HG02678 (cell line): ENCODE measurements around the gene KRT86.
"Not testable (repeated sequence)": the region's sequence is repeated elsewhere in the genome, so short reads cannot be mapped to it uniquely, and the experiment has no call there.

ENCODE experiments used
- ATAC-seq: cut with Tn5 transposase; IDR thresholded peaks from one replicate; pipeline ENCODE4 v1.9.1; 2021; ENCODE audit warnings: mild to moderate bottlenecking, moderate library complexity; ENCODE audit not compliant: unreplicated experiment

The KRT86 gene

GRCh38 chr12:52287816-52288805, 13.7 kb downstream of the KRT86 start:
- peak; percentile 95 for ATAC-seq

- ATAC-seq: not testable (repeated sequence)
Observed at GRCh38 chr12:52290483-52291134, 16.2 kb downstream of the KRT86 start.

GRCh38 chr12:52291267-52291935, 17.0 kb downstream of the KRT86 start, which contains the start of gene KRT81:
KRT81 (minus strand) TSS chr12:52291534; CDS start chr12:52291465, 69 bp downstream.
- no peak for ATAC-seq

- no peak for ATAC-seq
Observed at GRCh38 chr12:52293926-52294325, 19.5 kb downstream of the KRT86 start.

- ATAC-seq: no peak
Observed at GRCh38 chr12:52294803-52295202, 20.4 kb downstream of the KRT86 start.

- no peak for ATAC-seq
Observed at GRCh38 chr12:52295663-52296062, 21.2 kb downstream of the KRT86 start.

GRCh38 chr12:52296572-52297215, 22.2 kb downstream of the KRT86 start:
- ATAC-seq: no peak

GRCh38 chr12:52298677-52299190, 24.3 kb downstream of the KRT86 start:
- ATAC-seq: no peak

- ATAC-seq: no peak
Observed at GRCh38 chr12:52300796-52301691, 26.6 kb downstream of the KRT86 start.

- not testable (repeated sequence) for ATAC-seq
Observed at GRCh38 chr12:52301721-52302120, 27.3 kb downstream of the KRT86 start.

GRCh38 chr12:52302242-52302914, 27.9 kb downstream of the KRT86 start:
- ATAC-seq: not testable (repeated sequence)

- peak; percentile 91 for ATAC-seq
Observed at GRCh38 chr12:52304941-52305411, 30.5 kb downstream of the KRT86 start.

GRCh38 chr12:52305921-52306705, 31.7 kb downstream of the KRT86 start:
- ATAC-seq: no peak

GRCh38 chr12:52306731-52307130, 32.3 kb downstream of the KRT86 start:
- no peak for ATAC-seq

- ATAC-seq: no peak
Observed at GRCh38 chr12:52307836-52308805, 33.7 kb downstream of the KRT86 start.

- no peak for ATAC-seq
Observed at GRCh38 chr12:52308806-52309425, 34.5 kb downstream of the KRT86 start.
